Stomach (tissue), 4 donors: ENCODE results near the gene BCAS1.

Source experiments
- EP300 ChIP-seq: sonication (generic); formaldehyde crosslinking; IDR thresholded peaks from one replicate; pipeline ENCODE4 v1.6.1; 2017; ENCODE audit warnings: antibody characterized with exemption
- POLR2A ChIP-seq, 4 donors: fragments of 450-650 bp; IDR thresholded peaks; one replicate each; pipeline ENCODE4 v1.6.1; 2016; ENCODE audit warnings: antibody characterized with exemption in 4 of 4, control low read depth in 2 of 4, mild to moderate bottlenecking in 1 of 4, moderate library complexity in 1 of 4
- POLR2AphosphoS5 ChIP-seq, 3 donors: sonication (generic); formaldehyde crosslinking; IDR thresholded peaks; one replicate each; pipeline ENCODE4 v1.6.1; 2016; ENCODE audit warnings: antibody characterized with exemption in 3 of 3
- TF ChIP-seq, protein P1 (sequence below), 7 experiments: fragments of 450-650 bp in 4 of 7; fragments of 200-600 bp in 3 of 7; sonication (generic) in 3 of 7; IDR thresholded peaks; one replicate each; pipeline ENCODE4 v1.5.1; 2016 to 2019; ENCODE audit warnings: antibody characterized with exemption in 7 of 7, control low read depth in 2 of 7, mild to moderate bottlenecking in 1 of 7

DNA sequence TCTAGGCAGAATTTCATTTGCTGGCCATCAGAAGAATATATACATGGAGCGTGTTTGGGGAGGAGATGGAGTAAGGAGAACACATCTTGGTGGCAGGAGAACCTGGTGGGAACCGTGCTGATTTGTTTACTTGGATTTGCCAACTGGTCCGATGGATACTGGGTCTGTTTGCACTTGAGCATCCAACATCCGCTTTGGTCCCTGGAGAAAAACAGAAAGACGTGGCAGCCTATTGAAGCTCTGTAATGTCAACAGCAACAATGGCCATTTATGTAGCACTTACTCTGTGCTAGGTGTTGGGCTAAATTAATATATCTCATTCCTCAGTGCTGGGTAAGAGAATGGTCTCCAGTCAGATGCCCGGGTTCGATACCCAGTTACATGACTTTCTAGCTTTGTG is 125.6 kb downstream of the BCAS1 start:
- TF ChIP-seq POLR2AphosphoS5 (IDR thresholded peaks at IDR 0.05) = no peak
- TF ChIP-seq EP300 = no peak
- TF ChIP-seq, protein P1, sequence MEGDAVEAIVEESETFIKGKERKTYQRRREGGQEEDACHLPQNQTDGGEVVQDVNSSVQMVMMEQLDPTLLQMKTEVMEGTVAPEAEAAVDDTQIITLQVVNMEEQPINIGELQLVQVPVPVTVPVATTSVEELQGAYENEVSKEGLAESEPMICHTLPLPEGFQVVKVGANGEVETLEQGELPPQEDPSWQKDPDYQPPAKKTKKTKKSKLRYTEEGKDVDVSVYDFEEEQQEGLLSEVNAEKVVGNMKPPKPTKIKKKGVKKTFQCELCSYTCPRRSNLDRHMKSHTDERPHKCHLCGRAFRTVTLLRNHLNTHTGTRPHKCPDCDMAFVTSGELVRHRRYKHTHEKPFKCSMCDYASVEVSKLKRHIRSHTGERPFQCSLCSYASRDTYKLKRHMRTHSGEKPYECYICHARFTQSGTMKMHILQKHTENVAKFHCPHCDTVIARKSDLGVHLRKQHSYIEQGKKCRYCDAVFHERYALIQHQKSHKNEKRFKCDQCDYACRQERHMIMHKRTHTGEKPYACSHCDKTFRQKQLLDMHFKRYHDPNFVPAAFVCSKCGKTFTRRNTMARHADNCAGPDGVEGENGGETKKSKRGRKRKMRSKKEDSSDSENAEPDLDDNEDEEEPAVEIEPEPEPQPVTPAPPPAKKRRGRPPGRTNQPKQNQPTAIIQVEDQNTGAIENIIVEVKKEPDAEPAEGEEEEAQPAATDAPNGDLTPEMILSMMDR (IDR thresholded peaks at IDR 0.05) = no peak
- TF ChIP-seq POLR2A (IDR thresholded peaks at IDR 0.05) = no peak
